Neuronal stem cell (in vitro differentiated cells): ENCODE results near the gene PRTFDC1.
"Not testable (repeated sequence)": the region's sequence is repeated elsewhere in the genome, so short reads cannot be mapped to it uniquely, and the experiment has no call there.

Experiments used
- DNase-seq: peaks from one replicate; pipeline ENCODE4 v3.0.0-alpha.2; 2013; ENCODE audit warnings: low spot score
- H2AFZ ChIP-seq: one replicate; pipeline ENCODE4 v1.6.1; 2013; ENCODE audit warnings: mild to moderate bottlenecking, low read length, inconsistent platforms
- H2AK5ac ChIP-seq: 2 replicates; pipeline ENCODE4 v1.6.1; 2013; ENCODE audit warnings: low read depth, mild to moderate bottlenecking, inconsistent platforms, low read length, moderate library complexity, mixed read lengths
- H2BK120ac ChIP-seq: 2 replicates; pipeline ENCODE4 v1.6.1; 2013; ENCODE audit warnings: low read depth, mild to moderate bottlenecking, inconsistent platforms, low read length, moderate library complexity, mixed read lengths
- H2BK12ac ChIP-seq: one replicate; pipeline ENCODE4 v1.6.1; 2013; ENCODE audit warnings: low read length, inconsistent platforms
- H2BK15ac ChIP-seq: 2 replicates; pipeline ENCODE4 v1.6.1; 2013; ENCODE audit warnings: mild to moderate bottlenecking, low read length, inconsistent platforms, mixed read lengths
- H2BK5ac ChIP-seq: one replicate; pipeline ENCODE4 v1.6.1; 2013; ENCODE audit warnings: inconsistent platforms, mild to moderate bottlenecking, low read length, moderate library complexity
- H3K14ac ChIP-seq: one replicate; pipeline ENCODE4 v1.6.1; 2013; ENCODE audit warnings: low read length, inconsistent platforms
- H3K18ac ChIP-seq: 2 replicates; pipeline ENCODE4 v1.6.1; 2013; ENCODE audit warnings: low read length, inconsistent platforms
- H3K23ac ChIP-seq: 2 replicates; pipeline ENCODE4 v1.6.1; 2013; ENCODE audit warnings: low read depth, mild to moderate bottlenecking, mixed read lengths, low read length, inconsistent platforms; ENCODE audit not compliant: poor library complexity
- H3K27ac ChIP-seq: replicated peaks from 3 replicates; pipeline ENCODE4 v1.5.1; 2013; ENCODE audit warnings: low read length, inconsistent platforms
- H3K27me3 ChIP-seq, 3 experiments: 2 replicates each; pipeline ENCODE4 v1.6.1; 2013; ENCODE audit warnings: low read length in 3 of 3, mild to moderate bottlenecking in 2 of 3, inconsistent platforms in 1 of 3, low read depth in 1 of 3, mixed read lengths in 1 of 3, moderate library complexity in 1 of 3; ENCODE audit not compliant: control insufficient read depth in 3 of 3, insufficient read depth in 3 of 3
- H3K36me3 ChIP-seq, 2 donors: replicated peaks in 1 of 2; 2 replicates each; pipeline ENCODE4 v1.6.1; 2013; ENCODE audit warnings: low read length in 2 of 2; ENCODE audit not compliant: control insufficient read depth in 2 of 2, insufficient read depth in 2 of 2
- H3K4ac ChIP-seq: 2 replicates; pipeline ENCODE4 v1.6.1; 2013; ENCODE audit warnings: inconsistent platforms, mild to moderate bottlenecking, low read length, moderate library complexity
- H3K4me1 ChIP-seq, 2 donors: 1 replicate in 1 of 2; 2 replicates in 1 of 2; pipeline ENCODE4 v1.6.1; 2013; ENCODE audit warnings: low read length in 2 of 2, low read depth in 1 of 2; ENCODE audit not compliant: control insufficient read depth in 2 of 2, insufficient read depth in 1 of 2
- H3K4me2 ChIP-seq: one replicate; pipeline ENCODE4 v1.6.1; 2013; ENCODE audit warnings: mild to moderate bottlenecking, low read length, inconsistent platforms; ENCODE audit not compliant: insufficient read depth, poor library complexity, severe bottlenecking
- H3K4me3 ChIP-seq, 2 donors: 2 replicates each; pipeline ENCODE4 v1.5.1; 2013; ENCODE audit warnings: low read length in 2 of 2, mild to moderate bottlenecking in 2 of 2, inconsistent platforms in 1 of 2, moderate library complexity in 1 of 2
- H3K79me1 ChIP-seq: one replicate; pipeline ENCODE4 v1.6.1; 2013; ENCODE audit warnings: low read depth, mild to moderate bottlenecking, inconsistent platforms, low read length, moderate library complexity
- H3K9ac ChIP-seq: one replicate; pipeline ENCODE4 v1.6.1; 2013; ENCODE audit warnings: mild to moderate bottlenecking, low read depth, low read length, inconsistent platforms; ENCODE audit not compliant: poor library complexity
- H3K9me3 ChIP-seq, 2 donors: replicated peaks in 1 of 2; 2 replicates each; pipeline versions ENCODE3 to v1.6.1; 2013; ENCODE audit warnings: low read length in 2 of 2, mild to moderate bottlenecking in 2 of 2, inconsistent platforms in 1 of 2, low read depth in 1 of 2, mixed read lengths in 1 of 2, moderate library complexity in 1 of 2; ENCODE audit not compliant: control insufficient read depth in 2 of 2, insufficient read depth in 1 of 2
- H4K8ac ChIP-seq: one replicate; pipeline ENCODE4 v1.6.1; 2013; ENCODE audit warnings: low read depth, mild to moderate bottlenecking, inconsistent platforms, low read length, moderate library complexity
- H4K91ac ChIP-seq: one replicate; pipeline ENCODE4 v1.6.1; 2013; ENCODE audit warnings: low read length, low read depth, mild to moderate bottlenecking, inconsistent platforms; ENCODE audit not compliant: poor library complexity
- WGBS, 2 donors: extraction: QIAGEN DNeasy Blood & Tissue Kit; methylation state at CpG; one replicate each; pipeline ENCODE4 v1.1.7; 2013; ENCODE audit warnings: missing lambda C conversion rate in 2 of 2, mixed read lengths in 1 of 2; ENCODE audit not compliant: insufficient read length in 2 of 2, insufficient replicate concordance in 1 of 2; ENCODE audit errors: extremely low coverage in 2 of 2; 5-methylcytosine and 5-hydroxymethylcytosine counted together

Gene PRTFDC1

DNA sequence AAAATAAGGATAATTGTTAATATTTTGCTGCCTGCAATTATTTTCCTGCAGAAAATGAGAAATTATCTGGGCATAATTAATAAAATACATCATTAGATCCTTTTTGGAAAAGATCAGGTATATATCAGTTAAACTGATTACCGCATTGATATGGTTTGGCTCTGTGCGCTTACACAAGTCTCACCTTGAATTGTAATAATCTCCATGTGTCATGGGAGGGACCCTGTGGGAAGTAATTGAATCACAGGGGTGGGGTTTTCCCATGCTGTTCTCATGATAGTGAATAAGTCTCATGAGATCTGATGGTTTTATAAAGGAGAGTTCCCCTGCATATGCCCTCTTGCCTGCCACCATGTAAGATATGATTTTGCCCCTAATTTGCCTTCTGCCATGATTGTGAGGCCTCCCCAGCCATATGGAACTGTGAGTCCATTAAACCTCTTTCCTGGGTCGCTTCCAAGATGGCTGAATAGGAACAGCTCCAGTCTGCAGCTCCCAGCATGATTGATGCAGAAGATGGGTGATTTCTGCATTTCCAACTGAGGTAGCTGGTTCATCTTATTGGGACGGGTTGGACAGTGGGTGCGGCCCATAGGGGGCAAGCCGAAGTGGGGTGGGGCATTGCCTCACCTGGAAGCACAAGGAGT, 30.1 kb downstream of the PRTFDC1 start:
- H3K9ac ChIP-seq, H4K8ac ChIP-seq, DNase-seq, H3K14ac ChIP-seq, H3K18ac ChIP-seq, H3K36me3 ChIP-seq, H2BK12ac ChIP-seq, H2AFZ ChIP-seq, H3K4me1 ChIP-seq, H3K79me1 ChIP-seq, H2BK120ac ChIP-seq, H4K91ac ChIP-seq, H3K27ac ChIP-seq, H2AK5ac ChIP-seq, H2BK15ac ChIP-seq, H2BK5ac ChIP-seq, H3K4ac ChIP-seq, H3K4me2 ChIP-seq, H3K23ac ChIP-seq, H3K27me3 ChIP-seq: not testable (repeated sequence)
- no CpG with 5 or more reads among the region's 6 CpGs for WGBS, 2 donors
- Histone ChIP-seq H3K4me3 (peak overlapping the region in 1 of 2 donors; percentile 36), H3K9me3 (peaks cover 0 to 19% of the 10 kb centered on the region in 2 donors)

GRCh38 chr10:24920907-24921881, 31.2 kb downstream of the PRTFDC1 start:
- H3K79me1 ChIP-seq: no peaks in the 10 kb centered on the region
- DNase-seq: no peak
- no peak overlapping the region for H2BK12ac ChIP-seq
- H3K27me3 ChIP-seq: no peaks in the 10 kb centered on the region
- no peak overlapping the region for H4K8ac ChIP-seq
- peaks cover 0 to 6% of the 10 kb centered on the region in 2 donors for H3K4me1 ChIP-seq
- H2BK120ac ChIP-seq: no peak overlapping the region
- peaks cover 0 to 2% of the 10 kb centered on the region in 2 donors for H3K36me3 ChIP-seq
- H3K14ac ChIP-seq: no peak overlapping the region
- H4K91ac ChIP-seq: no peak overlapping the region
- no peak overlapping the region for H3K9ac ChIP-seq
- H2BK5ac ChIP-seq: no peak overlapping the region
- peak overlapping the region; percentile 56 for H2AFZ ChIP-seq
- H2AK5ac ChIP-seq: no peak overlapping the region
- no peak overlapping the region for H3K4ac ChIP-seq
- H2BK15ac ChIP-seq: no peak overlapping the region
- H3K4me3 ChIP-seq: no peak overlapping the region
- H3K4me2 ChIP-seq: no peak overlapping the region
- H3K27ac ChIP-seq: no peak overlapping the region
- no peak overlapping the region for H3K18ac ChIP-seq
- no CpG with 5 or more reads among the region's 7 CpGs for WGBS, 2 donors
- peaks cover 0 to 19% of the 10 kb centered on the region in 2 donors for H3K9me3 ChIP-seq
- no peak overlapping the region for H3K23ac ChIP-seq

- not testable (repeated sequence) for H3K18ac ChIP-seq, H2BK120ac ChIP-seq, H3K23ac ChIP-seq, H2AFZ ChIP-seq, H2AK5ac ChIP-seq, H2BK5ac ChIP-seq, H3K27me3 ChIP-seq, H4K91ac ChIP-seq, H3K36me3 ChIP-seq, DNase-seq, H3K4ac ChIP-seq, H3K4me3 ChIP-seq, H3K27ac ChIP-seq, H2BK15ac ChIP-seq, H3K79me1 ChIP-seq, H3K4me2 ChIP-seq, H3K14ac ChIP-seq, H3K4me1 ChIP-seq, H3K9ac ChIP-seq, H2BK12ac ChIP-seq, H4K8ac ChIP-seq
- H3K9me3 ChIP-seq: peaks cover 0 to 19% of the 10 kb centered on the region in 2 donors
- no CpG with 5 or more reads among the region's 2 CpGs for WGBS, 2 donors
Observed at GRCh38 chr10:24920192-24920591, 32.2 kb downstream of the PRTFDC1 start.

DNA sequence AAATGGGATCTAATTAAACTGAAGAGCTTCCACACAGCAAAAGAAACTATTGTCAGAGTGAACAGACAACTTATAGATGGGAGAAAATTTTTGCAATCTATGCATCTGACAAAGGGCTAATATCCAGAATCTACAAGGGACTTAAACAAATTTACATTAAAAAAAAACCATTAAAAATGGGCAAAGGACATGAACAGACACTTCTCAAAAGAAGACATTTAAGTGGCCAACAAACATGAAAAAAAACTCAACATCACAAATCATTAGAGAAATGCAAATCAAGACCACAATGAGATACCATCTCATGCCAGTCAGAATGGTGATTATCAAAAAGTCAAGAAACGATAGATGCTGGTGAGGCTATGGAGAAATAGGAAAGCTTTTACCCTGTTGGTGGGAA, 32.8 kb downstream of the PRTFDC1 start:
- no CpG with 5 or more reads among the region's 1 CpG for WGBS, 2 donors
- not testable (repeated sequence) for H3K27me3 ChIP-seq, H2BK12ac ChIP-seq, H3K14ac ChIP-seq, DNase-seq, H3K18ac ChIP-seq, H4K91ac ChIP-seq, H2AK5ac ChIP-seq, H2BK5ac ChIP-seq, H3K36me3 ChIP-seq, H3K4me3 ChIP-seq, H3K4me1 ChIP-seq, H2BK15ac ChIP-seq, H3K79me1 ChIP-seq, H4K8ac ChIP-seq, H3K4me2 ChIP-seq, H2BK120ac ChIP-seq, H3K9ac ChIP-seq, H3K27ac ChIP-seq, H3K4ac ChIP-seq, H2AFZ ChIP-seq, H3K23ac ChIP-seq
- peaks cover 0 to 19% of the 10 kb centered on the region in 2 donors for H3K9me3 ChIP-seq
